ENCODE data around the gene TSFM.
"Not testable (repeated sequence)": the region's sequence is repeated elsewhere in the genome, so short reads cannot be mapped to it uniquely, and the experiment has no call there.

TSFM gene

DNA sequence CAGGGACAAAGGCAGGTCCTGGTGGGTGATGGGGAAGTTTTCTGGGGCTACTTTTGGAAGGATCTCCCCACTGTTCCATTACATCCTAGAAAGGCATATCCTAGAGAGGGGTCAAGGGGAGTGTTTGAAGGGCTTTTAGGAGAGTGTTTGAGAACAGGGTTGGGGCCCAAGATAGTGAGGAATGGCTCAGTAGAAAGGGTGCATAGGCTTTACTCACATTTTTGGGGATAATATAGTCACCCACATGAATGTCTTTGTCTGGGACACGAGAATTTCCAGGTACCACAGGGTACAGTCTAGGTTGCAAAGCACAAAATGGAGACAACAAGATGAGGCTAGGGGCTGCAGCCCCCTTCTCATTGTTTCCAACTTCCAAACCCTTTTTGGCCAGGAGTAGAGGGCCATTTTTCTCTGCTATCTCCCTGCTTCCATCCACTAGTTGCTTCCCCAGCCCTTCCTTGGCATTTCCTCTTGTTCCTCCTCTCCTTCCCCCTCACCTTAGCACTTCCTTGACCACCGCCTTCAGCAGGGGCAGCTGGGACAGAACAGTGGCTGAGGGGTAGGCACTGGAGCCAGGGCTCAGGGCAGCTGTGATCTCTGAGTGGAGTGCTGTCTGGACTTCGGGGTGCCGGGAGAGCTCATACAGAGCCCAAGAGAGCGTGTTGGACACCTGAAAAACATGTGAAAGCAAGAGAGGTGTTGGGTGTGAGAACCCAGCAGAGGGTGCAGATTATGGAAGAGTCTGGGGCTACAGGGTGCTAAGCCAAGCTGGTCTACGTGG is 18.5 kb upstream of the TSFM start:
- no peak for DNase-seq

DNA sequence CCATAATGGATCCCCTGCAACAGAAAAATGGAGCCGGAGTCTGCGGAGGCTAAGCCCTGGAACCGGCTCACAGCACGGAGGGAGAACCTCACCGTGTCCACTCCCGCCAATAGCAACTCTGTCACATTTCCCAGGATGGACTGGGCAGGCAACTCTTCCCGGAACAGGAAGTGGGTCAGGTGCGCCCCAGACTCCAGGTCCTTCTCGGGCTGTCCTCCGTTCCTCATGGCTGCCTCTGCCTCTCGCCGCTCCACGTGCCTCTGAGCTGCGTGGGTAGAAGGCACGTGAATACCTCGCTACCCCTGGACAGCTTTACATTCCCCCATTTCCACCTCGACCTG is 18.0 kb upstream of the TSFM start:
- DNase-seq: no peak

DNA sequence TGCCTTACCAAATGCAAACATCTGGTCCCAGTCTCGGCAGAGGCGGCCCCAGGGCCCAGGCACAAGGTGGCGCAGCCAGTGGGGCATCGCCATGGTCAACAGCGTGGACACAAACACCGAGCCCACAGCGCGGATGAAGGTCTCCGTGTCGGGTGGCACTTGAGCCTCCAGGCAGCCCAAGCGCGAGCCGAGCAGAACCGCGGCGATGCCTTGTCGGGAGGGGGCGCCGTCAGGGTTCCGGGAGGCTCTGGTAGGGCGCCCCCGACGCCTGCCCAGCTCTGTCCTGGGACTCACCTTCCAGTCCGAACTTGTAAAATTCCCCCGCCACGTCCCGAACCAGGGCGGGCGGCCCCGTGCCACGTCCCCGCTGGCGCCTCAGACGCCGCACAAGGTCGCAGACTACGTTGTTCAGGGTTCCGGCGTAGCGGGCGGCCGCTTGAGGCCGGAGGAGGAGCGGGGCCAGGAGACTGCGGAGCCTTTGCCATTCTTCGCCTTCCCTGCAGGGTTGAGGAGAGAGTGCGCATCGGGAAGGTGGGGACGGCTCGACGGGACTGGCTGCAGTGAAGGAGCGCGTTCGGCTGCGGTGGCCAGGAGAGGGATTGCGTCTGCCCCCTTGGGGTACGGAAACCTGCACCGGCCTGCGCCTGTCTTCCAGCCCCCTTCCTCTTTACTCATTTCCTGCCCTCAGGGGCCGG is 17.4 kb upstream of the TSFM start:
- peak; percentile 68 for DNase-seq

DNA sequence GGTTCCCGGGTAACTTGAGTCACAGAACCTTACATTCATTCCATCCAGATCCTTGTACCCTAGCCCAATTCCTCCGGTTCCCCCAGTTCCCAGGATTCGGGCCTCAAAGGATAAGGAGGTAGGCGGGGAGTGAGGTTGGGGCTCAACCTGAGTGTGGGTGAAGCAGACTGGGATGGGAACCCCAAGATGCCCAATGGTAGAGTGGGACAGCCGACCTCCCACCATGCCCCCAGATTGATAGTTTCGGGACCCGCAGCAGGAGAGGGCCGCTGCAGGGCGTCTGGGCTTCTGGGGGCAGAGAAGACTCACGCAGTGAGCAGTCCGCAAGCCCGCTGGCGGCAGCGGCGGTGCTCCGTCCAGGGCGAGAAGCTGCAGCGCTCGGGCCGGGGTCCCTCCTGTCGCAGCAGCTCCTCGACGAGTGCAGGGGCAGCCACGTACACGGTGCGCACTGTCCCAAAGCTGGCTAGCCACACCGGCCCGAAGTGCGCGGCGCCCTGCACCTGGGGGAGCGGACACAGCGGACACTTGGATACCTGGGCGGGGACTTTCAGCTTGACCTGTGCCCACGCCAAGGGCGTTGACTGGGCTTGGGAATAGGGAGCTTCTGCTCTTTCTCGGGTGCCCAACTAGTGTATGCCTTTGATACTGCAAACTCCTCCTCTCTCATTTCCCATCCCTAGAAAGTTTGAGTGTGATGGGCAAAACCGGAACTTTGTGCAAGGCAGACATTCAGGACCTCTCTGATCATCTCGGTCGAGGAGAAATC is 16.7 kb upstream of the TSFM start:
- no peak for DNase-seq

DNA sequence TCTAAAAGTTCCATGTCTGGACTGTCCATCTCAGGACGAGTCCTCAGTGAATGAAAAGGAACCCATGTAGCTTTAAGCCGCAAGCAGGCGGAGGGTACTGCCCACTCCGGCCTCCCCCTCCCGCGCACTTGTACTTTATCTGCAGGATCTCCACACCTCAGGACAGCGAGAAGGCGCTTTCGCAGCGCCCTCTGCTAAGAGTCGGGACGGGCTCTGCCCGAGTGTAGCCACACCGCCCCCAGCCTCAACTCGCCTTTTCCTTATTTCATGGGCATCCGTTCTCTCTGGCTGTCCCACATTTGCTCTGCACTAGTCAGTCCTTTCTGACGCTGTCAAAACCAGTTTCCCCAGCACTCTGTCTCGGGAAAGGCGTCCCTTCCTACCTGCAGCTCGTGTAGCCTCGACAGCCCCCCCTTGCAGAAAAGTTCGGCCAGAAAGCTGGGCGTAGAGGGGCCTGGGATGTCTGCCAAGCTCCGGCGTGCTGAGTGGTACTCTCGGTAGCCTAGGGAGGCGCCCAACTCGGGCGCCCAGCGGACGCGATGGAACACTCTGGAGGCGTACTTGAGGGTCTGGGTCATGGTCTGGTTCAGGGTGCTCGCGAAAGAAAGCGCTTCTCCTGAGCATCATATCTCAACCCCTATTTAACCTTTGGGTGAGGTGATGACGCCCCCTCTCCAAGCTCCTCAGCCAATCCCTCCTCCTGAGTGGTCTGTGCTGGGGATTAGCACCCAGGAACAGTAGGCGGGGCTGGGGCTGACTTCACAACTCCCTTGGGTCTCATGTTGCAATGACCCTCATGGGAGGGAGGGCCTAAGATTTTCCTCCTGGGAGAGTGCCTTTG is 15.9 kb upstream of the TSFM start, which contains the start of gene CYP27B1:
Gene CYP27B1 (minus strand): TSS at position 615 of the 841 bp plus-strand sequence. CDS start 37 bp downstream, at position 578.
- no peak for DNase-seq

DNA sequence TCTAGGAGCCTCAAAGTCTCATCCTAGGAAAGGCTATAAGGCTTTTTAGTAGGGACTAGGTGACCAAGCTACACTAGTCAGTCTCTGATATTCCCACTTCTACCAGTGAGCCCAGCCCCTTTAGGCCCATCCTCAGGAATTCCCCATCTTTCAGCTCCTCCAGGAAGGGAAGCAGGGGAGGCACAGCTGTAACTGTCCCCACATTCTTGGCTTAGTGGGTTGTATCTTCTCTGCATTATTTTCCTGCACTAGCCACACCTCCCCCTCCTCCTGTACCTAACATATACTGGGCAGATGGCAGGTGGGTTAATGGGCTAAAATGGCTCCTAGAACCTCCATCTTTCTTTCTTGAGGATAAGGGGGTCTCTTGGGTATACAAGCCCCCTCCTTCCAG is 15.3 kb upstream of the TSFM start:
- DNase-seq: no peak

DNA sequence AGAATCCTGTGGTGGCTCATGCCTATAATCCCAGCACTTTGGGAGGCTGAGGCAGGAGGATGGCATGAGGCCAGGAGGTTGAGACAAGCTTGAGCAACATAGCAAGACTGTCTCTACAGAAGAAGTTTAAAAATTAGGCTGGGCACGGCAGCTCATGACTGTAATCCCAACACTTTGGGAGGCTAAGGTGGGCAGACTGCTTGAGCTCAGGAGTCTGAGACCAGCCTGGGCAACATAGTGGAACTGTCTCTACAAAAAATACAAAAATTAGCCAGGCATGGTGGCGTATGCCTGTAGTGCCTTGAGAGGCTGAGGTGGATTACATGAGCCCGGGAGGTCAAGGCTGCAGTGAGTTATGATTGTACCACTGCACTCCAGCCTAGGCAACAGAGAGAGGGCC is 14.7 kb upstream of the TSFM start:
- no peak for DNase-seq

DNA sequence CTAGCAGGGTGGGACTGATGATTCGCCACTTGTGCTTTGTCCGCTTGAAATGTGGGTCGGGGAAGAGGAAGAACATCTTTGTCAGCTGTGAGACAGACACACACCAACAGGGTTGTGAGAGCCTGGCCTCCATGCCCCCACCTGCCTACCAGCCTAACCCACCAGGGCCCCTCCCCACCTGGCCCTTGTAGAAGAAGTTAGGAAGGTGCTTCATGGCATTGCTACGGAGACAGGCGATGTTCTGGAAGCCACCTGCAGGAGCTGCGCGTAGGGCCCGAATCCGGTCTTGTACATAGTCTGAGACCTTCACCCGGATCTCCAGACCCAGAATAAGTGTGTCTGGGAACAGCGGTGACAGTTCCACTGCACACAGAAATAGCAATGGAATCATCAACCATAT is 13.0 kb upstream of the TSFM start:
- no peak for DNase-seq

DNA sequence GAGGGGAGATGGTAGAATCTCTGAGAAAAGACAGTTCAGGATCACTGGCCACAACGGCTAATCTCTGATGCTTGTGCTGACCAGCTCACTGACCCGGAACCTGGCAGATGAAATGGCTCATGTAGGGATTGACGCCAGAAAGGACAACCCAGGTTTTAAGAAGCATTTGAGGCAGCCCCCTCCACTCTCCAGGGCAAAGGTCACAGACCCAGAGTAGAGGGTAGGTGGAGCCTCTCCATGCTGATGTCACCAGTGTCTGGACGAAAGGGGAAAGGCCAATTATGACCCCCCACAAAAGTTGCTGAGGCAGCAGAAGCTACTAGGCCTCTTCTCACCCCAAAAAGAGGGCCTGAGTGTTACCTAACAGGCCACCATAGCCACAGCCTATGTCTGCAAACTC is 11.9 kb upstream of the TSFM start:
- no peak for DNase-seq

DNA sequence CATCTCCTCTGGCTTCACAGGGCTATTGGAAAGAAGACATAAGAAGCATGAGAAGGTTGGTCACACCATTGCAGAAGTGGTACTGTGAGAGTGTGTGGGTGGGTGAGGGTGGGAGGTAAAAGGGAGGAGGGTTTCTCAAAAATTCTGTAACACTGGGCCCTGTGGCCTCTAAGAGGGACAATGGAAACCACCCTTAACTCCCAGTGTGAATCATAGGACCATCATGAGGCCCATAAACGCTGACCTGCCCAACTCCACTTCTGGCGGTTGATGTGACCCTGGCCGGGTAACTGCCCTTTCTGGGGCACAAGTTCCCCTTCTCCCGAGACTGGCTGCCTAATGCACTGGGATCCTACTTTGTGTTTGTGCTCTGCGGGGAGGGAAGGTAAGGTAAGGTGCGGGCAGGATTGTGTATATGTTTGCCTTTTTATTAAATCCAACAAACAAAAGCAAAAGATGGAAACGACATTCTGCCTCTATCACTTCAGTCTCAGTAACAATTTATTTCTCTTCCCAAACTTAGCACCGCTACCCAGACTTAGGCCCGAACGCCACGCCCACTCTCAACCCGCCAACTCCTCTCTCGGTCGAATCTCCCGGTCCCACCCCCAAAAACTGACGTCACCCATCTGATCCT is 11.2 kb upstream of the TSFM start:
- DNase-seq: peak; percentile 96

DNA sequence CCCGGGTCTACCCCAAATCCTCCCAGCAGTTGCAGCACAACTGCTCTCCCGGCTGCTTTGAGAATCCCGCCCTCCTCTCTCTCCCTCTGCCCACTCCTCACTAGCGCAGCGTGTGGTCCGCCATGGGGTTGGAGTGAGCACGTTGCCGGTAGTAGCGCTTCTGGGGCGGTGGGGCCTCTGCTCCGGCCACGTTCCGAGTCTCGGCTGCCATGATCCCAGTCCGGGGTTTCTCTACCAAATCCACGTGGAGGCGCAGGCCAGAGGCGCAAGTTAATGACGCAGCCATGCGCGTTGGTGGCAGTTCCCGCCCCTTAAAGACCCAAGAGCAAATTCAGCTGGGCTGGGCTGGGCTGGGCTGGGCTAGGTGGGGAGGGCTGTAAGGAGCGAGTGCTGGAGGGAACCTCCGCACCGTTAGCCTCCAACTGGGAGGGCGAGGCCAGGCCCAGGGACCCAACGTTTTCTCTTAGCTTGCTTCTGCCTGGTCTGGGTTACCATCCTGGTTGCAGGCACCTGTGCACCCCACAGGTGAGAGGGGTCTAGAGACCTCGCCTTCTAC is 10.6 kb upstream of the TSFM start, which contains the start of gene METTL1:
Gene METTL1 (minus strand): TSS at position 233 of the 556 bp plus-strand sequence. CDS start 22 bp downstream, at position 211.
- peak; percentile 97 for DNase-seq

DNA sequence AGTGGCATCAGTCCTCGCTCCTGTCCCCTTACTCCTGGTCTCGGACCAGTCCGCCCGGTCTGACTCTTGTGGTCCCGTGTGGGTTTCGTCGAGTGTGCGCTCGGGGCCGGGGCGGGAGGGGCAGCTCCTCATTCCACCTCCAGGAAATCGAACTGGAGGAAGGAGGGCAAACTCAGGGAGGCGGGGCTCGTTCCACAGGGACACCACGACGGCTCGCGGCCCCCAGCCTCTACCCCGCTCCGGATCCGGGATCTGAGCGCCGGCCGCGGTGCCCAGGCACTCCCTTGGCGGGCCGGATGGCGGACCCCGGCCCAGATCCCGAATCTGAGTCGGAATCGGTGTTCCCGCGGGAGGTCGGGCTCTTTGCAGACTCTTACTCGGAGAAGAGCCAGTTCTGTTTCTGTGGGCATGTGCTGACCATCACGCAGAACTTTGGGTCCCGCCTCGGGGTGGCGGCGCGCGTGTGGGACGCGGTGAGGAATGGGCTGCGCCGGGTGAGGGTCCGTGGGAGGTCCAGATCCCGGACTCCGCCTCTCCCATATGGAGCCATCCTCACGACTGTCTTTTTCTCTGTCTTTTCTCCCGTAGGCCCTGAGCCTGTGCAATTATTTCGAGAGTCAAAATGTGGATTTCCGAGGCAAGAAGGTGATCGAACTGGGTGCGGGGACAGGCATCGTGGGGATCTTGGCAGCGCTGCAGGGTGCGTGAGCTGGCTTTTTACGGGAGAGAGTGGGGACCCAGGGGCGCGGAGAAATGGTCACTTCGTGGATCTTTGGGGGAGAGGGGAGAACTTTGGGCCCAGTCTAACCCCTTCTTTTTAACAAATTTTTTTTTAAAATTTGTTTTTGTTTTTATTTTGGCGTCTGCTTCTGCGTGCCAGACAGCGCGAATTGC is 9.9 kb upstream of the TSFM start, which contains the start of gene EEF1AKMT3:
Gene EEF1AKMT3 (plus strand): TSS at position 186 of the 894 bp plus-strand sequence. CDS start 111 bp downstream, at position 297.
- no peak for DNase-seq

DNA sequence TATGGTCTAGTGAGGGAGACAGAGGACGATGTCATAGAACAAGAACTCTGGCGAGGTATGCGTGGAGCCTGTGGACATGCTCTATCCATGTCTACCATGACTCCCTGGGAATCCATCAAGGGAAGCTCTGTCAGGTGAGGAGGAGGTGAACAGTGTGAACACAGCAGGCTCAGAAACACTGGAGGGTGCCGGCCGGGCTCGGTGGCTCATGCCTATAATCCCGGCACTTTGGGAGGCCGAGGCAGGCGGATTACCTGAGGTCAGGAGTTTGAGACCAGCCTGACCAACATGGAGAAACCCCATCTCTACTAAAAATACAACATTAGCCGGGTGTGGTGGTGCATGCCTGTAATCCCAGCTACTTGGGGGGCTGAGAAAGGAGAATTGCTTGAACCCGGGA is 8.0 kb upstream of the TSFM start:
- DNase-seq: not testable (repeated sequence)

DNA sequence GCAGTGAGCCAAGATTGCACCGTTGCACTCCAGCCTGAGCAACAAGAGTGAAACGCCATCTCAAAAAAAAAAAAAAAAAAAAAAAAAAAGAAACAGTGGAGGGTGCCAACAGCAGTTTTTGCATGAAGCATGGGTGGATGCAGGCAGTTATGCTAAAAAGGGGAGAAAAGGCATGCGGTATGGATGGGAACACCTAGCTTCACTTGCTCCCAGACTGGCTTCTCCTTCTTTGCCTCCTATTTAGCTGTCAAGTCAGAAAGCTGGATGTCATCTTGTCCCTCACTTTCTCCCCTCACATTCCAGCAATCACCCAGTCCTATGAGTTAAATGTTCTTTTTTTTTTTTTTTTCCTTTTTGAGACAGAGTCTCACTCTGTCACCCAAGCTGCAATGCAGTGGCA is 7.5 kb upstream of the TSFM start:
- DNase-seq: no peak

DNA sequence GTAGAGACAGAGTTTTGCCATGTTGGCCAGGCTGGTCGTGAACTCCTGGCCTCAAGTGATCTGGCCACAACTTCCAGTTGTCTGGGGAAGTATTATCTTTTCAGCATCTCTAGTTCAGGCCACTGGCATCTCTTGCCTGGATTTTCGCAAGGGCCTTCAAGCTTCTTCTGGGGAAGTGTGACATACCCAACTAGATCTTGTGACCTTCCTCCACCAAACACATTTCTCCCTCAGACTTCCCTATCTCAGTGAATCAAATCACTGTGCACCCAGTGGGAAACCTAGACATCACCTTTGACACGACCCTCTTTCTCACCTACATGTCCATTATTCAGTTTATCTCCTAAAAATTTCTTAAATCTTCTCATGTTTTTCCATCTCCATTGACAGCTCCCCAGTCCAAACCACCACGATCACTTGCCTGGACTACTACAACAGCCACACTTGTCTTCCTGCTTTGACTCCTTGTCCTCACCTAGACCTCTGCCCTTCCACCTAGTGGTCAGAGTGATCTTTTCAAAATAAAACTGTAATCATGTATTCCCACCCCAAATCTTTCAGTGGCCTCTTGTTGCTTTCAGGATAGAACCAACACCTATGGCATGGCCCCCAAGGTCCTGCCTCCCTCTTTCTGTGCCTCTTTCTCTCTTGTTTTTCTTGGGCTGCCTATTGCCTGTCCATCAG is 6.9 kb upstream of the TSFM start:
- DNase-seq: peak; percentile 26

DNA sequence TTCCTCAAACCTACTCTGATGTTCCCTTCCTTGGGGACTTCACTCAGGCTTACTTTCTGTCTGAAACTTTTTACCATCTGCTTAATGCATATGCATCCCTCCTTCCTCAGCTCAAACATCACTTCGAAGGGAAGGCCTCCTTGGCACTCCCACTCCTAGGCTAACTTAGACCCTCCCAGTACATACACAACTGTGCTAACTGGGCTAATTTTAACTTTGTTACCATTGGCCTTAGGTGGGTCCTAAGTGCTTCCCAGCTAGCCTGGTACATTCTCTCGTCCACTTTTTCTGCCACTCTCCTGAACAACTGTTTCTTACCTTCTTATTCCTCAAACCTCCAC is 6.4 kb upstream of the TSFM start:
- no peak for DNase-seq

DNA sequence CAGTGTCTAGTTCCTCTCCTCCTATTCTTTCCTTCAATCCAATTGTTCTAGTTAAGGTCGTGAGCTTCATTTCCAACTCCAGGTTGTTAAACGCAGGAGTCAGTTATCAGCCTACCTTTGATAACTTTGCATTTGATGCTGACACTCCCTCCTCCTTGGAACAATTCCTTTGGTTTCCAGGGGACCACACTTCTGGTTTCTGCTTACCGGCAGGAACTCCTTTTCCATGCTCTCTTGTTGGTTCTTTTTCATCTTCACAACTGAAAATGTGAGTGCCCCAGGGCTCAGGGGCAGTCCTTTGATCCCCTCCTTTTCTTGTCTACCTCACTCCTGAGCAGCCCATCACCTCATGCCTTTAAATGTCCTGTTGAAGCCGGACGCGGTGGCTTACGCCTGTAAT is 5.2 kb upstream of the TSFM start:
- no peak for DNase-seq

DNA sequence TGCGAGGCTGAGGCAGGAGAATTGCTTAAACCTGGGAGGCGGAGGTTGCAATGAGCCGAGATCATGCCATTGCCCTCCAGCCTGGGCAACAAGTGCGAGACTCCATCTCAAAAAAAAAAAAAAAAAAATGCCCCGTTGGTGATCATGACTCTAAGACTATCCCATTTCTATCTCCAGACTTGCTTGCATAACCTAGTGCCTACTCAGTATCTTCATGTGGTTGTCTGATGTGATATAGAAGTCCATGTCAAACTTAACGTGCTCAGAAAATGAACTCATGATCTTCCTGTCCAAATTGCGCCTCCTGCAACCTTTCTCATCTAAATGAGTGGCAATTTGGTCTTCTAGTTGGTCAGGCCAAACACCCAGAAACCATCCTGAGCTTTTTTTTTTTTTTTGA is 4.7 kb upstream of the TSFM start:
- DNase-seq: no peak

DNA sequence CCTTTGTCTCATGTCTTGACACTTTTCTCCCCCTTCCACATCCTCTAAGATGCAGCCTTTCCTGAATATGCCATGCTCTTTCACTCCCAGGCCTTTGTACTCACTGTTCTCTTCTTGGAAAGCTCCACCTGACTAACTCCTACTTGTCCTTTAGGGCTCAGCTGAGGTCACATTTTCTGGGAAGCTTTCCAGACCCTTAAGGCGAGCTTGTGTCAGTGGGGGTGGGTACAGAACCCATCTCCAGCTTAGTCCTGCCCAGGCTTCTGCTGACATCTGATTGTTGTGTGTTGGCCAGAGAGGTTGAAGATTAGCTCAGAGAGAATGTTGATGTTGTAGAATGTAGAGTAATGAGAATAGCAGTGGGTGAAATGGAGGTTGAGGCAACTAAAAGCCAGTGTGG is 2.9 kb upstream of the TSFM start:
- DNase-seq: no peak

DNA sequence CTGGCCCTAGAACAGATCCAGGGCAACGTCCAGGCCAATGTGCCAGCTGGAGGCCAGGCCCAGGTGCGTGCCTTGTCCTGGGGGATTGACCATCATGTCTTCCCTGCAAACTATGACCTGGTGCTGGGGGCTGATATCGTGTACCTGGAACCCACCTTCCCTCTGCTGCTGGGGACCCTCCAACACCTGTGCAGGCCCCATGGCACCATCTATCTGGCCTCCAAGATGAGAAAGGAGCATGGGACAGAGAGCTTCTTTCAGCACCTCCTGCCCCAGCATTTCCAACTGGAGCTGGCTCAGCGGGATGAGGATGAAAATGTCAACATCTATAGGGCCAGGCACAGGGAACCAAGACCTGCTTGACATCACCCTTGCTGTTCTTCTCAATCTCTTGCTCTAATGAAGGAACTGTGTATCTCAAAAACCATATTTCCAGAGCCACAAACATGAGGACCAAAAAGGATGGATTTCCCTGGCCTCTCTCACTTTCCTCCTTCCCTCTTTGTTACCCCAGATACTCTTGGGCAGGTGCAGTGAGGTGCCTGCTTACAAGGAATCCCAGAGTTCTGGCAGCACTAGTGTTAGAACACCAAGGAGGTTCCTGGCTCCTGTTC is 2.2 kb upstream of the TSFM start:
- DNase-seq: no peak

Measured in RPMI8226 (cell line).